ENCODE measurements around the gene LRRC73. TPM values are rescaled to one million over a fixed set of nuclear protein-coding genes. Genes with fewer than 3 reads are reported as not detected.

The LRRC73 gene
- total RNA-seq, 1 experiment from 2014 or later = 0.22 TPM

DNA sequence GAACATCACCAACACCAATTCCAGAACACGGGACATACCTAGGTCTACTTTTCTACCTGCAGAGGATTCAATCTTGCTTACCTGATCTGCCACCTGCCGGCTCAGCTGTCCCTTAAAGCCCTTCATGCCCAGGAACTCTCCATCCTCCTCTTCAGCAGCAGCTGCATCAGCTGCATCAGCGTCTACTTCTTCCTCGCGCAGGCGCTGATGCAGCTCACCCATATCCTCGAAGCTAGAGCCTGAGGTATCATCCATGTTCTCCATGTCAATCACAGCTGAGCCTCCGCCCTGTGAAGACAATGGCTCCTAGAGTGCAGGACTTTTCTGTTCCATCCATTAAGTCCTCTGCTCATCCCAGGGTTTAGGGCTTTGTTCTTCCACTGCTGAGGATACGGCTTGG, 5.7 kb upstream of the LRRC73 start:
- no peak for DNase-seq
- Histone ChIP-seq H3K27me3 (ENCODE audit: low read length) (no peaks in the 10 kb centered on the region), H3F3A (ENCODE audit: low read length, unreplicated experiment) (peaks cover 5% of the 10 kb centered on the region), H3K9me2 (replicated peaks; ENCODE audit: low read length) (no peaks in the 10 kb centered on the region), H3K4me3 (ENCODE audit: low read length) (peak overlapping the region; percentile 98), H3K79me2 (ENCODE audit: low read length) (peaks cover 59% of the 10 kb centered on the region), H2AFZ (ENCODE audit: low read length) (no peak overlapping the region), H3K4me2 (ENCODE audit: low read length) (peak overlapping the region; percentile 86), H3K9me3 (ENCODE audit: low read length) (no peaks in the 10 kb centered on the region), H3K27ac (ENCODE audit: low read length) (no peak overlapping the region), H4K20me1 (ENCODE audit: low read length) (peaks cover 22% of the 10 kb centered on the region), H3K4me1 (ENCODE audit: insufficient read depth, low read length) (peaks cover 17% of the 10 kb centered on the region), H3K36me3 (ENCODE audit: low read depth, low read length) (peaks cover 29% of the 10 kb centered on the region), H3K9ac (ENCODE audit: low read length) (peak overlapping the region; percentile 99)
- ChIA-PET CTCF (no interaction called here), POLR2A (ENCODE audit: unreplicated experiment) (interaction anchor here (0.7 kb wide), 1 partner anchor 9 kb away, joined by 3 read pairs; no protein-coding TSS in a partner anchor)
- no TSS peak for BruUV-seq (replicated peaks)
- ATAC-seq = no peak
- intact Hi-C loops (cut with micrococcal nuclease) = no loop called here
- TF ChIP-seq EZH2phosphoT487 (IDR thresholded peaks at IDR 0.05; ENCODE audit: borderline replicate concordance, low read length) = no peak
- TF ChIP-seq, protein P1, sequence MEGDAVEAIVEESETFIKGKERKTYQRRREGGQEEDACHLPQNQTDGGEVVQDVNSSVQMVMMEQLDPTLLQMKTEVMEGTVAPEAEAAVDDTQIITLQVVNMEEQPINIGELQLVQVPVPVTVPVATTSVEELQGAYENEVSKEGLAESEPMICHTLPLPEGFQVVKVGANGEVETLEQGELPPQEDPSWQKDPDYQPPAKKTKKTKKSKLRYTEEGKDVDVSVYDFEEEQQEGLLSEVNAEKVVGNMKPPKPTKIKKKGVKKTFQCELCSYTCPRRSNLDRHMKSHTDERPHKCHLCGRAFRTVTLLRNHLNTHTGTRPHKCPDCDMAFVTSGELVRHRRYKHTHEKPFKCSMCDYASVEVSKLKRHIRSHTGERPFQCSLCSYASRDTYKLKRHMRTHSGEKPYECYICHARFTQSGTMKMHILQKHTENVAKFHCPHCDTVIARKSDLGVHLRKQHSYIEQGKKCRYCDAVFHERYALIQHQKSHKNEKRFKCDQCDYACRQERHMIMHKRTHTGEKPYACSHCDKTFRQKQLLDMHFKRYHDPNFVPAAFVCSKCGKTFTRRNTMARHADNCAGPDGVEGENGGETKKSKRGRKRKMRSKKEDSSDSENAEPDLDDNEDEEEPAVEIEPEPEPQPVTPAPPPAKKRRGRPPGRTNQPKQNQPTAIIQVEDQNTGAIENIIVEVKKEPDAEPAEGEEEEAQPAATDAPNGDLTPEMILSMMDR (conservative IDR thresholded peaks at IDR 0.05; ENCODE audit: low read depth, low read length) = no peak
- TF ChIP-seq EZH2 (IDR thresholded peaks at IDR 0.05; ENCODE audit: low read length, unreplicated experiment) = no peak

DNA sequence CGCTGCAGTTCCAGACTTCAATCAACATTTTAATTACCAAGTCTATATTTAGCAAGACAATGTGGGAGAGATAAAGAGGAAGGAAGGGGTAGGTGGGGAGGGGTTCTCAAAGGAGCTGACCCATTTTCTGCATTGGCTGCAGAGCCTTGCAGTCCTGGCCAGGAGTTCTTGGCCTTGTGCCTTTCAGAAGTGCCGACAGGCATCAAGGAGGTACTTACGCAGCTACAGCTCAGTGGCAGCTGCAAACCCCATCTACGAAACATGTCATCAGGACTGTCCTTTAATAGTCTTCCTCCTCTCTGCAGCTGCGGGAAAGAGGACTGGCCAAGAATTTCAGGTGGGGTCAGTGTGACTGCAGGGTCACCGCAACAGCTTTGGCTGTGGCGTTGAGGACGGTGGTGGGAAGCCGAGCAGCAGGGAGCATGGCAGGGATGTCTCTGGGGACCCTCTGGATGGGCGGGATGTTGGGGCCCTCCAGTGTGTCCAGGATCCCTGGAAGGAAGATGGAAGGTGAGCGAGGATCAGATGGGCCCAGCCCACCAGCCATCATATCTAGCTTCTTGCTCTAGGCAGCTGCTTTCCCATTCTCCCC, 1.8 kb upstream of the LRRC73 start:
- H3K79me2 ChIP-seq (ENCODE audit: low read length) = peaks cover 25% of the 10 kb centered on the region
- H3K27me3 ChIP-seq (ENCODE audit: low read length) = no peaks in the 10 kb centered on the region
- H3F3A ChIP-seq (ENCODE audit: low read length, unreplicated experiment) = peaks cover 5% of the 10 kb centered on the region
- CTCF ChIA-PET = no interaction called here
- intact Hi-C loops (cut with micrococcal nuclease) = no loop called here
- BruUV-seq (replicated peaks) = no TSS peak
- H3K4me2 ChIP-seq (ENCODE audit: low read length) = no peak overlapping the region
- no peaks in the 10 kb centered on the region for H3K9me2 ChIP-seq (replicated peaks; ENCODE audit: low read length)
- H3K4me1 ChIP-seq (ENCODE audit: insufficient read depth, low read length) = peaks cover 18% of the 10 kb centered on the region
- ATAC-seq (no peak), DNase-seq (no peak)
- no peaks in the 10 kb centered on the region for H3K9me3 ChIP-seq (ENCODE audit: low read length)
- peaks cover 9% of the 10 kb centered on the region; the same call in 1 of the 2 replicates for H3K36me3 ChIP-seq (ENCODE audit: low read depth, low read length)
- no peak overlapping the region for H3K27ac ChIP-seq (ENCODE audit: low read length)
- POLR2A ChIA-PET (ENCODE audit: unreplicated experiment) = no interaction called here
- no peak overlapping the region for H3K4me3 ChIP-seq (ENCODE audit: low read length)
- H4K20me1 ChIP-seq (ENCODE audit: low read length) = no peaks in the 10 kb centered on the region; the same call in 1 of the 2 replicates
- no peak for TF ChIP-seq EZH2 (IDR thresholded peaks at IDR 0.05; ENCODE audit: low read length, unreplicated experiment)
- TF ChIP-seq, protein P1 (conservative IDR thresholded peaks at IDR 0.05; ENCODE audit: low read depth, low read length) = no peak
- no peak for TF ChIP-seq EZH2phosphoT487 (IDR thresholded peaks at IDR 0.05; ENCODE audit: borderline replicate concordance, low read length)
- H2AFZ ChIP-seq (ENCODE audit: low read length) = no peak overlapping the region
- H3K9ac ChIP-seq (ENCODE audit: low read length) = no peak overlapping the region

DNA sequence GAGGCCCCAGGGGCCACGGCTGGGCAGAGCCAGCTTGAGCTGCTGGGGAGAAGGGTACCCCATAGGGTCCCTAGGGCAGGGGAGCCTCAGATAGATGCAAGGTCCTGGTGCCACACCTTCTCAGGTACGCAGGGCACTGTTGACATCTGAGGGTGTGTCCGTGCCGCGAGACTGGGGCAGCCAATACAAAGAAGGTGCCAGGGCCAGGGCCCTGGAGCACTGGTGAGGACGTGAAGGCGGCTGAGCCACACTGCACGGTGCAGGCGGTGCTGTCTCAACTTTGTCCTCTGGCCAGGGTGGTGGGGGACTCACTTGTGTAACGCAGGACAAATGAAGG, 649 bp upstream of the LRRC73 start:
- H3K9me2 ChIP-seq (replicated peaks; ENCODE audit: low read length) = no peaks in the 10 kb centered on the region
- H3K4me3 ChIP-seq (ENCODE audit: low read length) = peak overlapping the region; percentile 78; the same call in 1 of the 2 replicates
- ATAC-seq = no peak
- no peak overlapping the region for H3K27ac ChIP-seq (ENCODE audit: low read length)
- peaks cover 15% of the 10 kb centered on the region for H3K79me2 ChIP-seq (ENCODE audit: low read length)
- no peak for DNase-seq
- no TSS peak for BruUV-seq (replicated peaks)
- peak overlapping the region; percentile 85; the same call in 1 of the 2 replicates for H2AFZ ChIP-seq (ENCODE audit: low read length)
- H3K9me3 ChIP-seq (ENCODE audit: low read length) = no peaks in the 10 kb centered on the region
- no peaks in the 10 kb centered on the region for H3K27me3 ChIP-seq (ENCODE audit: low read length)
- peak overlapping the region; percentile 36; the same call in 1 of the 2 replicates for H3K9ac ChIP-seq (ENCODE audit: low read length)
- CTCF ChIA-PET = interaction anchor here (1.3 kb wide), 1 partner anchor 54 kb away, joined by 3 read pairs; no protein-coding TSS in a partner anchor
- peak overlapping the region; percentile 82 for H3K4me2 ChIP-seq (ENCODE audit: low read length)
- peaks cover 9% of the 10 kb centered on the region; the same call in 1 of the 2 replicates for H3K36me3 ChIP-seq (ENCODE audit: low read depth, low read length)
- POLR2A ChIA-PET (ENCODE audit: unreplicated experiment) = no interaction called here
- no peaks in the 10 kb centered on the region; the same call in 1 of the 2 replicates for H4K20me1 ChIP-seq (ENCODE audit: low read length)
- peaks cover 16% of the 10 kb centered on the region for H3K4me1 ChIP-seq (ENCODE audit: insufficient read depth, low read length)
- peaks cover 5% of the 10 kb centered on the region for H3F3A ChIP-seq (ENCODE audit: low read length, unreplicated experiment)
- TF ChIP-seq, protein P1 (conservative IDR thresholded peaks at IDR 0.05; ENCODE audit: low read depth, low read length) = no peak
- TF ChIP-seq EZH2phosphoT487 (IDR thresholded peaks at IDR 0.05; ENCODE audit: borderline replicate concordance, low read length) = no peak
- TF ChIP-seq EZH2 (IDR thresholded peaks at IDR 0.05; ENCODE audit: low read length, unreplicated experiment) = no peak
- intact Hi-C loops (cut with micrococcal nuclease) = no loop called here

Data from PC-3 (cell line).